Upper lobe of right lung (tissue), 1 donor: ENCODE results near the gene DNAJC8. TPM values are rescaled to one million over a fixed set of nuclear protein-coding genes. Genes with fewer than 3 reads are reported as not detected.

ENCODE experiments used
- ATAC-seq: fragments of 200-7000 bp; cut with Tn5 transposase; one replicate; pipeline ENCODE4 v1.9.1; 2020; ENCODE audit warnings: mild to moderate bottlenecking, moderate library complexity
- DNase-seq: peaks from one replicate; pipeline ENCODE4 v3.0.0-alpha.2; 2020
- H3K27ac ChIP-seq: fragments of 200-600 bp; one replicate; pipeline ENCODE4 v1.8.0; 2022
- H3K27me3 ChIP-seq: fragments of 200-600 bp; one replicate; pipeline ENCODE4 v1.8.0; 2022; ENCODE audit warnings: mild to moderate bottlenecking
- H3K36me3 ChIP-seq: fragments of 200-600 bp; one replicate; pipeline ENCODE4 v1.8.0; 2022
- H3K4me1 ChIP-seq: fragments of 200-600 bp; one replicate; pipeline ENCODE4 v1.8.0; 2022
- H3K4me3 ChIP-seq: fragments of 200-600 bp; one replicate; pipeline ENCODE4 v1.8.0; 2022; ENCODE audit warnings: mild to moderate bottlenecking
- H3K9me3 ChIP-seq: fragments of 200-600 bp; one replicate; pipeline ENCODE4 v1.8.0; 2022
- CTCF ChIP-seq: fragments of 200-600 bp; IDR thresholded peaks from one replicate; pipeline ENCODE4 v1.8.0; 2022; ENCODE audit warnings: antibody characterized with exemption
- intact Hi-C: fragments of 100-400 bp; cut with DNase I; formaldehyde crosslinking; loops from one replicate; pipeline ENCODE4 v1.11.0; 2022
- total RNA-seq: library from RNA; stranded (reverse); fragmentation: NEBNext Ultra II Directional; extraction: Animal tissue kit (Norgen Biotek cat#: 25700); gene quantifications from one replicate; pipeline ENCODE4 v1.2.1, GENCODE V29; 2021
- donor health status: DM: no; HTN: yes; CAD: no; lungs with severe emphysema.

Gene DNAJC8
- total RNA-seq, 1 donor from 2014 or later = 65.4 TPM

GRCh38 chr1:28259252-28259933 is 26.6 kb upstream of the DNAJC8 start, which contains the start of gene SESN2:
Gene SESN2 (plus strand): TSS chr1:28259518. CDS start chr1:28259848, 330 bp downstream.
- peak; percentile 100 for DNase-seq
- Histone ChIP-seq H3K36me3 (no peaks in the 10 kb centered on the region), H3K4me3 (peak within 1 kb of the TSS; percentile 99), H3K4me1 (peaks cover 41% of the 10 kb centered on the region), H3K9me3 (no peaks in the 10 kb centered on the region), H3K27ac (peak within 1 kb of the TSS; percentile 89), H3K27me3 (no peaks in the 10 kb centered on the region)
- no peak for TF ChIP-seq CTCF
- intact Hi-C loops = no loop called here
- ATAC-seq = peak; percentile 98

- ATAC-seq = no peak
- Histone ChIP-seq H3K4me3 (peak overlapping the region; percentile 99), H3K27ac (peak overlapping the region; percentile 62), H3K27me3 (no peaks in the 10 kb centered on the region), H3K9me3 (no peaks in the 10 kb centered on the region), H3K4me1 (peaks cover 41% of the 10 kb centered on the region), H3K36me3 (no peaks in the 10 kb centered on the region)
- DNase-seq = no peak
- intact Hi-C loops = no loop called here
- TF ChIP-seq CTCF = no peak
These were observed 25.9 kb upstream of the DNAJC8 start for GRCh38 chr1:28258628-28259251.

GRCh38 chr1:28257736-28258135 is 24.9 kb upstream of the DNAJC8 start:
- Histone ChIP-seq H3K4me3 (no peak overlapping the region), H3K36me3 (no peaks in the 10 kb centered on the region), H3K4me1 (peaks cover 34% of the 10 kb centered on the region), H3K27me3 (no peaks in the 10 kb centered on the region), H3K9me3 (no peaks in the 10 kb centered on the region), H3K27ac (no peak overlapping the region)
- intact Hi-C loops = no loop called here
- DNase-seq (no peak), ATAC-seq (no peak)
- no peak for TF ChIP-seq CTCF

GRCh38 chr1:28256197-28256827 is 23.5 kb upstream of the DNAJC8 start:
- no peak for TF ChIP-seq CTCF
- intact Hi-C loops = no loop called here
- H3K9me3 ChIP-seq = no peaks in the 10 kb centered on the region
- no peak overlapping the region for H3K4me3 ChIP-seq
- H3K27me3 ChIP-seq = no peaks in the 10 kb centered on the region
- peaks cover 20% of the 10 kb centered on the region for H3K4me1 ChIP-seq
- ATAC-seq = no peak
- no peaks in the 10 kb centered on the region for H3K36me3 ChIP-seq
- DNase-seq = no peak
- H3K27ac ChIP-seq = no peak overlapping the region

GRCh38 chr1:28249866-28250295 is 17.1 kb upstream of the DNAJC8 start:
- Histone ChIP-seq H3K4me3 (no peak overlapping the region), H3K27me3 (no peaks in the 10 kb centered on the region), H3K36me3 (no peaks in the 10 kb centered on the region), H3K9me3 (no peaks in the 10 kb centered on the region), H3K4me1 (peaks cover 36% of the 10 kb centered on the region), H3K27ac (peak overlapping the region; percentile 81)
- DNase-seq = no peak
- no peak for TF ChIP-seq CTCF
- no peak for ATAC-seq
- intact Hi-C loops = no loop called here
